ENCODE data around the gene KCNMB3. TPM values are rescaled to one million over a fixed set of nuclear protein-coding genes. Genes with fewer than 3 reads are reported as not detected.

Gene KCNMB3
- 1.1 to 1.5 TPM (median 1.3 TPM) in 5 replicates for total RNA-seq (2022; extraction: Qiagen RNA extraction; ENCODE audit: low read depth)

GRCh38 chr3:179250803-179251476 lies at the start of gene KCNMB3:
Gene KCNMB3 (minus strand): TSS chr3:179251114. CDS start chr3:179250990, 124 bp downstream.

Other genes starting within 250 kb of the KCNMB3 start
- 2.7 to 6.7 TPM (median 6.3 TPM) in 5 replicates for gene ZMAT3, start 179.3 kb downstream of the KCNMB3 start, total RNA-seq (2022; extraction: Qiagen RNA extraction; ENCODE audit: low read depth)
- gene PIK3CA, start 102.8 kb downstream of the KCNMB3 start, total RNA-seq (2022; extraction: Qiagen RNA extraction; ENCODE audit: low read depth), result 3.3 to 7.7 TPM (median 6.2 TPM) in 5 replicates
- 13.1 to 24.9 TPM (median 22.4 TPM) in 5 replicates for gene ZNF639, start 71.9 kb upstream of the KCNMB3 start, total RNA-seq (2022; extraction: Qiagen RNA extraction; ENCODE audit: low read depth)
- 12.4 to 21.0 TPM (median 19.5 TPM) in 5 replicates for gene MFN1, start 96.6 kb upstream of the KCNMB3 start, total RNA-seq (2022; extraction: Qiagen RNA extraction; ENCODE audit: low read depth)
- 7.9 to 14.3 TPM (median 11.6 TPM) in 5 replicates for gene GNB4, start 200.4 kb upstream of the KCNMB3 start, total RNA-seq (2022; extraction: Qiagen RNA extraction; ENCODE audit: low read depth)

All from A549 treated with RU486 at 1 μM for 4 hours (cell line).